HFF-Myc (cell line): ENCODE data around the gene PKD1L1.

Experiments
- DNase-seq: peaks from one replicate; pipeline ENCODE4 v3.0.0-alpha.2; 2011; ENCODE audit warnings: low read depth; ENCODE audit errors: extremely low read depth
- H3K4me3 ChIP-seq: replicated peaks from 2 replicates; pipeline ENCODE4 v1.5.1; 2011; ENCODE audit warnings: low read depth, mild to moderate bottlenecking, control low read depth, low read length
- CTCF ChIP-seq: IDR thresholded peaks from 2 replicates; pipeline ENCODE4 v1.5.1; 2012; ENCODE audit warnings: mild to moderate bottlenecking, low read depth, low read length, control low read depth; ENCODE audit errors: missing control alignments

PKD1L1 gene

GRCh38 chr7:47832105-47832715, 116.1 kb downstream of the PKD1L1 start:
- DNase-seq, result no peak
- no peak overlapping the region for H3K4me3 ChIP-seq
- TF ChIP-seq CTCF, result no peak

- TF ChIP-seq CTCF, result no peak
- H3K4me3 ChIP-seq, result no peak overlapping the region
- no peak for DNase-seq
Measured at GRCh38 chr7:47830015-47830414, 118.3 kb downstream of the PKD1L1 start.

GRCh38 chr7:47827871-47828270, 120.4 kb downstream of the PKD1L1 start:
- TF ChIP-seq CTCF, result no peak
- no peak for DNase-seq
- no peak overlapping the region for H3K4me3 ChIP-seq

GRCh38 chr7:47827351-47827756, 120.9 kb downstream of the PKD1L1 start:
- no peak for DNase-seq
- TF ChIP-seq CTCF, result no peak
- no peak overlapping the region for H3K4me3 ChIP-seq

GRCh38 chr7:47826754-47827153, 121.5 kb downstream of the PKD1L1 start:
- no peak for DNase-seq
- no peak overlapping the region for H3K4me3 ChIP-seq
- no peak for TF ChIP-seq CTCF

GRCh38 chr7:47819607-47819920, 128.7 kb downstream of the PKD1L1 start:
- no peak for TF ChIP-seq CTCF

More at GRCh38 chr7:47819607-47819920, 128.7 kb downstream of the PKD1L1 start:
- DNase-seq, result no peak
- H3K4me3 ChIP-seq, result no peak overlapping the region
